Forelimb muscle (tissue), 1 donor: Measurements from ENCODE around the gene FAF1. TPM values are rescaled to one million over a fixed set of nuclear protein-coding genes. Genes with fewer than 3 reads are reported as not detected.
A peak's percentile ranks its signal among the peaks of the same experiment; 100 is the strongest.
"Not testable (repeated sequence)": the region's sequence is repeated elsewhere in the genome, so short reads cannot be mapped to it uniquely, and the experiment has no call there.

Experiments
- DNase-seq: peaks from one replicate; pipeline ENCODE4 v3.0.0-alpha.2; 2013; ENCODE audit warnings: low read depth
- polyA plus RNA-seq: library from polyadenylated mRNA; unstranded; fragments of 120-200 nt; gene quantifications from one replicate; pipeline ENCODE4 v1.2.1, GENCODE V29; 2013; ENCODE audit not compliant: insufficient read length

FAF1 gene
- polyA plus RNA-seq, 1 donor = 42.8 TPM

- no peak for DNase-seq
Measured at GRCh38 chr1:50779801-50780200, 180.3 kb downstream of the FAF1 start.

GRCh38 chr1:50775740-50776139 is 184.3 kb downstream of the FAF1 start:
- no peak for DNase-seq

GRCh38 chr1:50774759-50775351 is 185.2 kb downstream of the FAF1 start:
- DNase-seq = peak; percentile 28

- DNase-seq = no peak
Measured at GRCh38 chr1:50766688-50767087, 193.4 kb downstream of the FAF1 start.

- DNase-seq = not testable (repeated sequence)
Measured at GRCh38 chr1:50756543-50756942, 203.5 kb downstream of the FAF1 start.

GRCh38 chr1:50754764-50755163 is 205.3 kb downstream of the FAF1 start:
- DNase-seq = not testable (repeated sequence)

- no peak for DNase-seq
Measured at GRCh38 chr1:50750021-50750619, 209.9 kb downstream of the FAF1 start.

GRCh38 chr1:50747394-50747793 is 212.7 kb downstream of the FAF1 start:
- no peak for DNase-seq

GRCh38 chr1:50742523-50742922 is 217.5 kb downstream of the FAF1 start:
- DNase-seq = no peak

GRCh38 chr1:50739125-50739524 is 220.9 kb downstream of the FAF1 start:
- no peak for DNase-seq

GRCh38 chr1:50735443-50735842 is 224.6 kb downstream of the FAF1 start:
- no peak for DNase-seq

GRCh38 chr1:50727578-50727977 is 232.5 kb downstream of the FAF1 start:
- DNase-seq = not testable (repeated sequence)

- peak; percentile 4 for DNase-seq
Measured at GRCh38 chr1:50724626-50725286, 235.3 kb downstream of the FAF1 start.

- DNase-seq = no peak
Measured at GRCh38 chr1:50720457-50721053, 239.5 kb downstream of the FAF1 start.

GRCh38 chr1:50719126-50719525 is 240.9 kb downstream of the FAF1 start:
- no peak for DNase-seq

- DNase-seq = no peak
Measured at GRCh38 chr1:50717327-50717726, 242.7 kb downstream of the FAF1 start.

- DNase-seq = not testable (repeated sequence)
Measured at GRCh38 chr1:50716455-50716854, 243.6 kb downstream of the FAF1 start.

- no peak for DNase-seq
Measured at GRCh38 chr1:50710099-50710498, 250.0 kb downstream of the FAF1 start.

- no peak for DNase-seq
Measured at GRCh38 chr1:50707824-50708223, 252.2 kb downstream of the FAF1 start.

- DNase-seq = no peak
Measured at GRCh38 chr1:50705699-50706098, 254.4 kb downstream of the FAF1 start.

- no peak for DNase-seq
Measured at GRCh38 chr1:50705041-50705440, 255.0 kb downstream of the FAF1 start.

- peak; percentile 2 for DNase-seq
Measured at GRCh38 chr1:50704126-50704525, 255.9 kb downstream of the FAF1 start.

- no peak for DNase-seq
Measured at GRCh38 chr1:50703240-50703639, 256.8 kb downstream of the FAF1 start.
